HEK293 (cell line): ENCODE measurements around the gene FUT1.

Experiments used
- CTCF ChIA-PET: fragments of 350-600 bp; formaldehyde crosslinking; extraction: SDS; loops from one replicate; lab custom pipeline; 2021; ENCODE audit warnings: antibody characterized with exemption; lab: Yijun Ruan, JAX
- POLR2A ChIA-PET: fragments of 300-600 bp; formaldehyde crosslinking; extraction: SDS; loops from one replicate; lab custom pipeline; 2020; ENCODE audit warnings: antibody characterized with exemption, inconsistent platforms; lab: Yijun Ruan, JAX
- H3K27ac ChIP-seq: fragments of 200-500 bp; sonication (Bioruptor generic); 2 replicates; pipeline ENCODE4 v1.5.1; 2014; ENCODE audit warnings: low read depth, low read length, control low read depth, inconsistent platforms; ENCODE audit errors: extremely low read depth
- H3K36me3 ChIP-seq, 2 experiments: fragments of 200-500 bp in 1 of 2; sonication (Bioruptor generic) in 1 of 2; 1 replicate in 1 of 2; 2 replicates in 1 of 2; pipeline ENCODE4 v1.5.1; 2014 to 2017; ENCODE audit warnings: inconsistent platforms in 2 of 2, low read length in 2 of 2; ENCODE audit not compliant: control insufficient read depth in 2 of 2, insufficient read depth in 1 of 2
- H3K4me1 ChIP-seq: fragments of 200-500 bp; sonication (Bioruptor generic); 2 replicates; pipeline ENCODE4 v1.5.1; 2014; ENCODE audit warnings: mild to moderate bottlenecking, low read length, inconsistent platforms; ENCODE audit not compliant: control insufficient read depth, insufficient read depth
- H3K4me3 ChIP-seq: 2 replicates; pipeline ENCODE4 v1.5.1; 2011; ENCODE audit warnings: low read depth, mild to moderate bottlenecking, control low read depth, low read length, moderate library complexity
- H3K9me3 ChIP-seq: fragments of 200-500 bp; sonication (Bioruptor generic); 2 replicates; pipeline ENCODE4 v1.5.1; 2014; ENCODE audit warnings: low read depth, low read length, inconsistent platforms; ENCODE audit not compliant: control insufficient read depth, insufficient read depth
- GLIS1 ChIP-seq: fragments of 450-650 bp; formaldehyde crosslinking; IDR thresholded peaks from 2 replicates; pipeline ENCODE4 v1.5.1; 2016; ENCODE audit warnings: missing biosample characterization, missing genetic modification characterization
- GLIS2 ChIP-seq: fragments of 450-650 bp; formaldehyde crosslinking; IDR thresholded peaks from 2 replicates; pipeline ENCODE4 v1.5.1; 2016; ENCODE audit warnings: missing biosample characterization, missing genetic modification characterization
- SALL2 ChIP-seq: fragments of 450-650 bp; formaldehyde crosslinking; IDR thresholded peaks from 2 replicates; pipeline ENCODE4 v1.5.0; 2017; ENCODE audit warnings: missing biosample characterization, mild to moderate bottlenecking, missing genetic modification characterization, borderline replicate concordance
- SCRT1 ChIP-seq: fragments of 450-650 bp; formaldehyde crosslinking; IDR thresholded peaks from 2 replicates; pipeline ENCODE4 v1.5.1; 2016; ENCODE audit warnings: missing biosample characterization, missing genetic modification characterization, borderline replicate concordance
- SCRT2 ChIP-seq: fragments of 450-650 bp; formaldehyde crosslinking; IDR thresholded peaks from 2 replicates; pipeline ENCODE4 v1.5.1; 2016; ENCODE audit warnings: missing biosample characterization, missing genetic modification characterization
- SP2 ChIP-seq: fragments of 450-650 bp; formaldehyde crosslinking; IDR thresholded peaks from 2 replicates; pipeline ENCODE4 v1.5.1; 2016; ENCODE audit warnings: missing biosample characterization, missing genetic modification characterization
- ZBTB21 ChIP-seq: fragments of 450-650 bp; formaldehyde crosslinking; IDR thresholded peaks from 2 replicates; pipeline ENCODE4 v1.5.1; 2017; ENCODE audit warnings: missing biosample characterization, missing genetic modification characterization
- ZIC2 ChIP-seq: fragments of 450-650 bp; formaldehyde crosslinking; IDR thresholded peaks from 2 replicates; pipeline ENCODE4 v1.5.1; 2016; ENCODE audit warnings: missing biosample characterization, missing genetic modification characterization
- ZNF335 ChIP-seq: fragments of 450-650 bp; formaldehyde crosslinking; conservative IDR thresholded peaks from 2 replicates; pipeline ENCODE4 v1.5.1; 2016; ENCODE audit warnings: missing biosample characterization, missing genetic modification characterization
- ZNF350 ChIP-seq: fragments of 450-650 bp; formaldehyde crosslinking; IDR thresholded peaks from 2 replicates; pipeline ENCODE4 v1.5.0; 2017; ENCODE audit warnings: missing biosample characterization, mild to moderate bottlenecking, missing genetic modification characterization
- ZNF423 ChIP-seq: fragments of 450-650 bp; formaldehyde crosslinking; IDR thresholded peaks from 2 replicates; pipeline ENCODE4 v1.5.1; 2016; ENCODE audit warnings: missing biosample characterization, missing genetic modification characterization
- ZNF768 ChIP-seq: fragments of 450-650 bp; formaldehyde crosslinking; IDR thresholded peaks from 2 replicates; pipeline ENCODE4 v1.5.1; 2018; ENCODE audit warnings: missing biosample characterization, mild to moderate bottlenecking, missing genetic modification characterization
- TF ChIP-seq, protein P1 (sequence below): fragments of 450-650 bp; formaldehyde crosslinking; IDR thresholded peaks from 2 replicates; pipeline ENCODE4 v1.5.1; 2016; ENCODE audit warnings: missing biosample characterization, missing genetic modification characterization
- TF ChIP-seq, protein P2 (sequence below): fragments of 450-650 bp; formaldehyde crosslinking; IDR thresholded peaks from 2 replicates; pipeline ENCODE4 v1.5.1; 2016; ENCODE audit warnings: missing biosample characterization, missing genetic modification characterization, borderline replicate concordance

FUT1 gene

DNA sequence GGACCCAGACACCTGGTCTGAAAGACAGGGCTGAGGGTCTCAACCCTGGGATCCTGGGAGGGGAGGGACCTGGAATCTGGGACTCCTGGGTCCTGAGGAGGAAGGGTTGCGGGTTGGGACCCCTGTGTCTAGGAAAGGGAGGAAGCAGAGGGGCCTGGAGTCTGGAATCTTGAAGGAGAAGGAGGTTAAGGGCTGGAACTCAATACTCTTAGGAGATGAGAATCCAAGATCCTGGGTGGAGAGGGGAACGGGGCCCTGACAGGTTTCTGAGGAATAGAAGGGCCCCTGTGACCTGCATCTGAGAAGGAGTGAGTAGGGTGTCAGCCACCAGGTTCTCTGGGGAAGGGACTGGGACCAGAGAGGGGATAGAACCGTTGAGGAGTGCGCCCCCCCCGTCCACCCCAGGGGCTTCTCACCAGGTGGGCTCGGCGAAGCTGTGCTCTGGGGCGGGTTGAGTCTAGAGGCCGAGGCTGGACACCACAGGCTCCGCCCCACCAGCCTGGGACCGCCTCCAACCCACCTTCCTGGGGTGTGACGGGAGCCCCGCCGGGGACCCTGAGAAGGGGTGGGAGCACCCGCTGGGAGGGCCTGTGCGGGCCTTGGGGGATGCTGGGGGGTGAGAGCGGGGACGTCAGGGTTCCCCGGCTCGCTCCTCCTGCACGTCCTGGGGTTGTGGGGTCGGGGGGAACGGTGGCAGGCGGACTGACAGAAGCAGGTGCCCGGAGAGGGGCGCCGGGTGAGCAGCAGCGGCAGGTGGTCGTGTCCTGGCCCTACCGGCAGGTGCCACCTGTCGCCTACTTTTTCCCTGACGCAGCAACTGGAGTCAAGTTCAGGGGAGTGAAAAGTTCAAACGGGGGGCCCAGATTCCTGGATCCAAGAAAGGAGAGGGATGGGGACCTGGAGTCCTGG, 32.9 kb downstream of the FUT1 start, which contains the start of gene MAMSTR:
MAMSTR (minus strand) TSS at position 463 of the 909 bp plus-strand sequence. CDS start 694 bp downstream, outside the sequence.
- POLR2A ChIA-PET = interaction anchor here (0.6 kb wide), 1 partner anchor 145 kb away, joined by 6 read pairs; no protein-coding TSS in a partner anchor
- CTCF ChIA-PET = interaction anchor here (1.4 kb wide), 1 partner anchor 74 kb away, joined by 8 read pairs; no protein-coding TSS in a partner anchor
- TF ChIP-seq SCRT2 (tag by site-specific recombination) (peak; percentile 98), SP2 (0 out of 2 replicates have a peak, but pooled peaks have one; percentile 20), SCRT1 (peak; percentile 92), GLIS2 (tag by site-specific recombination) (0 out of 2 replicates have a peak, but pooled peaks have one; percentile 12), GLIS1 (tag by site-specific recombination) (no peak), ZBTB21 (tag by site-specific recombination) (no peak), ZNF350 (tag by site-specific recombination) (no peak), ZIC2 (tag by site-specific recombination) (peak; percentile 44; the same call in 1 of the 2 replicates), ZNF768 (no peak), SALL2 (no peak), ZNF423 (no peak), ZNF335 (tag by site-specific recombination) (no peak)
- TF ChIP-seq, protein P1, sequence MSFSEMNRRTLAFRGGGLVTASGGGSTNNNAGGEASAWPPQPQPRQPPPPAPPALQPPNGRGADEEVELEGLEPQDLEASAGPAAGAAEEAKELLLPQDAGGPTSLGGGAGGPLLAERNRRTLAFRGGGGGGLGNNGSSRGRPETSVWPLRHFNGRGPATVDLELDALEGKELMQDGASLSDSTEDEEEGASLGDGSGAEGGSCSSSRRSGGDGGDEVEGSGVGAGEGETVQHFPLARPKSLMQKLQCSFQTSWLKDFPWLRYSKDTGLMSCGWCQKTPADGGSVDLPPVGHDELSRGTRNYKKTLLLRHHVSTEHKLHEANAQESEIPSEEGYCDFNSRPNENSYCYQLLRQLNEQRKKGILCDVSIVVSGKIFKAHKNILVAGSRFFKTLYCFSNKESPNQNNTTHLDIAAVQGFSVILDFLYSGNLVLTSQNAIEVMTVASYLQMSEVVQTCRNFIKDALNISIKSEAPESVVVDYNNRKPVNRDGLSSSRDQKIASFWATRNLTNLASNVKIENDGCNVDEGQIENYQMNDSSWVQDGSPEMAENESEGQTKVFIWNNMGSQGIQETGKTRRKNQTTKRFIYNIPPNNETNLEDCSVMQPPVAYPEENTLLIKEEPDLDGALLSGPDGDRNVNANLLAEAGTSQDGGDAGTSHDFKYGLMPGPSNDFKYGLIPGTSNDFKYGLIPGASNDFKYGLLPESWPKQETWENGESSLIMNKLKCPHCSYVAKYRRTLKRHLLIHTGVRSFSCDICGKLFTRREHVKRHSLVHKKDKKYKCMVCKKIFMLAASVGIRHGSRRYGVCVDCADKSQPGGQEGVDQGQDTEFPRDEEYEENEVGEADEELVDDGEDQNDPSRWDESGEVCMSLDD (tag by site-specific recombination) = 0 out of 2 replicates have a peak, but pooled peaks have one; percentile 13
- Histone ChIP-seq H3K27ac (peak within 1 kb of the TSS; percentile 9; the same call in 1 of the 2 replicates), H3K4me3 (peak within 1 kb of the TSS; percentile 22), H3K36me3 (no peaks in the 10 kb centered on the region), H3K4me1 (peaks cover 5% of the 10 kb centered on the region), H3K9me3 (no peaks in the 10 kb centered on the region)

DNA sequence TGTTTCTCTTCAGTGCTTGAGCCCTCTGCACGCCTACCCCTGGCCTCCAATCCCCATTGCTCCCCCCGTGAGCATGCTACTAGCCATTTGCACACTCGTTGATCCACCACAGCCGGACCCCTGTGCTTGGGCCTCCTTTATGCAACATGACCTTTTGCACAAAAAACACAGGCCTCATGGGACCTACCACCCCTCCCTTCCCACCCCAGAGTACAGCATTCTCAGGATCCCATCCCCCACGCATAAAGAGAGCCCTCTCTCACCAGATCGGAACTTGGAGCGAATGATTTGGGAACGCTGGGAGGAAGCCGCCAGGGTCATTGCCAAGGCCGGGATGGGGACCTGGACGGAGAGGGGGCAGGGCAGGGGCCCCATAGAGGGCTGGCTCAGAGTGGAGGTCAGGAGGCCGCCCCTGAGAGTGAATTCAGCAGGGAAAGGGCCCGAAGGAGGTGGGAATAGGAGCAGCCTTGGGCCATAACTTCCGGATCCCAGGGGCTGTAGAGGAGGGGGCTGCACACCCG, 33.7 kb downstream of the FUT1 start:
- ChIA-PET POLR2A (interaction anchor here (0.6 kb wide), 1 partner anchor 20 kb away, joined by 4 read pairs; no protein-coding TSS in a partner anchor), CTCF (no interaction called here)
- Histone ChIP-seq H3K27ac (no peak overlapping the region), H3K4me3 (no peak overlapping the region), H3K36me3 (no peaks in the 10 kb centered on the region), H3K9me3 (no peaks in the 10 kb centered on the region), H3K4me1 (peaks cover 5% of the 10 kb centered on the region)
- TF ChIP-seq, protein P2, sequence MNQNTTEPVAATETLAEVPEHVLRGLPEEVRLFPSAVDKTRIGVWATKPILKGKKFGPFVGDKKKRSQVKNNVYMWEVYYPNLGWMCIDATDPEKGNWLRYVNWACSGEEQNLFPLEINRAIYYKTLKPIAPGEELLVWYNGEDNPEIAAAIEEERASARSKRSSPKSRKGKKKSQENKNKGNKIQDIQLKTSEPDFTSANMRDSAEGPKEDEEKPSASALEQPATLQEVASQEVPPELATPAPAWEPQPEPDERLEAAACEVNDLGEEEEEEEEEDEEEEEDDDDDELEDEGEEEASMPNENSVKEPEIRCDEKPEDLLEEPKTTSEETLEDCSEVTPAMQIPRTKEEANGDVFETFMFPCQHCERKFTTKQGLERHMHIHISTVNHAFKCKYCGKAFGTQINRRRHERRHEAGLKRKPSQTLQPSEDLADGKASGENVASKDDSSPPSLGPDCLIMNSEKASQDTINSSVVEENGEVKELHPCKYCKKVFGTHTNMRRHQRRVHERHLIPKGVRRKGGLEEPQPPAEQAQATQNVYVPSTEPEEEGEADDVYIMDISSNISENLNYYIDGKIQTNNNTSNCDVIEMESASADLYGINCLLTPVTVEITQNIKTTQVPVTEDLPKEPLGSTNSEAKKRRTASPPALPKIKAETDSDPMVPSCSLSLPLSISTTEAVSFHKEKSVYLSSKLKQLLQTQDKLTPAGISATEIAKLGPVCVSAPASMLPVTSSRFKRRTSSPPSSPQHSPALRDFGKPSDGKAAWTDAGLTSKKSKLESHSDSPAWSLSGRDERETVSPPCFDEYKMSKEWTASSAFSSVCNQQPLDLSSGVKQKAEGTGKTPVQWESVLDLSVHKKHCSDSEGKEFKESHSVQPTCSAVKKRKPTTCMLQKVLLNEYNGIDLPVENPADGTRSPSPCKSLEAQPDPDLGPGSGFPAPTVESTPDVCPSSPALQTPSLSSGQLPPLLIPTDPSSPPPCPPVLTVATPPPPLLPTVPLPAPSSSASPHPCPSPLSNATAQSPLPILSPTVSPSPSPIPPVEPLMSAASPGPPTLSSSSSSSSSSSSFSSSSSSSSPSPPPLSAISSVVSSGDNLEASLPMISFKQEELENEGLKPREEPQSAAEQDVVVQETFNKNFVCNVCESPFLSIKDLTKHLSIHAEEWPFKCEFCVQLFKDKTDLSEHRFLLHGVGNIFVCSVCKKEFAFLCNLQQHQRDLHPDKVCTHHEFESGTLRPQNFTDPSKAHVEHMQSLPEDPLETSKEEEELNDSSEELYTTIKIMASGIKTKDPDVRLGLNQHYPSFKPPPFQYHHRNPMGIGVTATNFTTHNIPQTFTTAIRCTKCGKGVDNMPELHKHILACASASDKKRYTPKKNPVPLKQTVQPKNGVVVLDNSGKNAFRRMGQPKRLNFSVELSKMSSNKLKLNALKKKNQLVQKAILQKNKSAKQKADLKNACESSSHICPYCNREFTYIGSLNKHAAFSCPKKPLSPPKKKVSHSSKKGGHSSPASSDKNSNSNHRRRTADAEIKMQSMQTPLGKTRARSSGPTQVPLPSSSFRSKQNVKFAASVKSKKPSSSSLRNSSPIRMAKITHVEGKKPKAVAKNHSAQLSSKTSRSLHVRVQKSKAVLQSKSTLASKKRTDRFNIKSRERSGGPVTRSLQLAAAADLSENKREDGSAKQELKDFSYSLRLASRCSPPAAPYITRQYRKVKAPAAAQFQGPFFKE (tag by site-specific recombination) = no peak
